Muscle layer of colon (tissue), 2 donors: ENCODE measurements around the gene CES2.
"Not testable (repeated sequence)": the region's sequence is repeated elsewhere in the genome, so short reads cannot be mapped to it uniquely, and the experiment has no call there.

ENCODE experiments used
- H3K27ac ChIP-seq: one replicate; pipeline ENCODE4 v1.7.0; 2013; ENCODE audit warnings: low read depth, mild to moderate bottlenecking, low read length, moderate library complexity
- H3K27me3 ChIP-seq, 2 donors: one replicate each; pipeline ENCODE4 v1.7.0; 2013; ENCODE audit warnings: low read length in 2 of 2, mild to moderate bottlenecking in 2 of 2; ENCODE audit not compliant: insufficient read depth in 2 of 2, control insufficient read depth in 1 of 2
- H3K36me3 ChIP-seq: one replicate; pipeline ENCODE4 v1.7.0; 2013; ENCODE audit warnings: mild to moderate bottlenecking, low read length; ENCODE audit not compliant: insufficient read depth
- H3K4me1 ChIP-seq: one replicate; pipeline ENCODE4 v1.7.0; 2013; ENCODE audit warnings: mild to moderate bottlenecking, low read length; ENCODE audit not compliant: insufficient read depth
- H3K4me3 ChIP-seq, 2 donors: one replicate each; pipeline ENCODE4 v1.7.0; 2013; ENCODE audit warnings: low read length in 2 of 2, low read depth in 1 of 2, mild to moderate bottlenecking in 1 of 2, moderate library complexity in 1 of 2
- H3K9ac ChIP-seq: one replicate; pipeline ENCODE4 v1.7.0; 2013; ENCODE audit warnings: low read length
- H3K9me3 ChIP-seq: one replicate; pipeline ENCODE4 v1.7.0; 2013; ENCODE audit warnings: mild to moderate bottlenecking, low read length
- donor health status: abdominal sarcoma.
- donor health status: Adenocarcinoma of cecum.

CES2 gene

DNA sequence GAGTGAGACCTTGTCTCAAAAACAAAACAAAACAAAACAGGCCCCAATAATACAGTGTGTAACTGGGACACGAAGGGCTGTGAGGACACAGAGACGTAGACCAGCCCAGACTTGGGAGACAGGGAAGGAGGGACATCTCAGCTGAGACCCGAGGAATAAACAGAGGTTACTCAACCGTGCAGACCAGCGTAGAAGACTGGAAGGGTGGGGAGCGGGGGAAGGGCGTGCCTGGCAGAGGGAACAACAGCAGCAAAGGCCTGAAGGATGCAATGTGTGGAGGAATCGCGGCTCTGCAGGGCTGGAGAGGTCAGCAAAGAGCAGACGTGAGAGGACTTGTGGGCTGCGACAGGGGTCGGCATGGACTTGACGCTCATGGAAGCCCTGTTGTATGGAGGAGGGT lies 41.4 kb downstream of the CES2 start:
- Histone ChIP-seq H3K4me3 (no peak overlapping the region), H3K4me1 (no peaks in the 10 kb centered on the region), H3K9ac (no peak overlapping the region), H3K27me3 (no peaks in the 10 kb centered on the region), H3K27ac (no peak overlapping the region), H3K36me3 (no peaks in the 10 kb centered on the region), H3K9me3 (no peaks in the 10 kb centered on the region)

DNA sequence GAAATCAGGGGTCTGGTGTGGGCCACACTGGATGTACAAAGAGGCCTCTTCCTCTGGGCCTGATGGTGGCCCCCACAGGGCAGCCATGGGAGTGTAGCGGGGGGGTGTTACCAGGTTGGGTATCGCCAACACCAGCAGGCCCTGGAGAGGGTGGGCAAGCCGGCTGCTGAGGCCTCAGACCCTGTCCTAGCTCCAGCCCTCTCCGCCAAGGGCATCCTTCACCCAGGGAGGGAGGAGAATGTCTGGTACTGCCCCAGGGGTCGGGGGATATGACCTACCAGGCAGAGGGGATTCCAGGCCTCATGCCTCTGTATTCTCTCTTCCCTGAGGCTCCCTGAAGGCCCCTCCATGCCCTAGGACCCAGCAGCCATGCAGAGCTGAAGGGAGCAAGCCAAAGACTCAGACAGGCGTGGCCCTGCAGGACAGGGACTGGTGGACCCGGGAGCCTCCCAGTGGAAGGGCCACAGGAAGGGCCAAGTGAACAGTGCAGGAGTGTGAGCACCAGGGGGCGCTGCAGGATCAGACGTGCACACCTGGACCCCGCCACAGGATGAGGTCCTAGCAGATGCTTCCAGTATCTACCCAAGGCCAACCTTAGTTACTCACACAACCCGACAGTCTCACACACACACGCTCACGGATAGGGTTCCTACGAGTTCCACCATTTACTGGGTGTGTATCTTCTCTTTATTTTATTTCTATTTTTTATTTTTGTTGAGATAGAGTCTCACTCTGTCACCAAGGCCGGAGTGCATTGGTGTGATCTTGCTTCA lies 42.2 kb downstream of the CES2 start:
- H3K9ac ChIP-seq = no peak overlapping the region
- no peak overlapping the region for H3K27ac ChIP-seq
- H3K4me3 ChIP-seq = no peak overlapping the region
- H3K9me3 ChIP-seq = no peaks in the 10 kb centered on the region
- no peaks in the 10 kb centered on the region for H3K27me3 ChIP-seq
- H3K36me3 ChIP-seq = no peaks in the 10 kb centered on the region
- H3K4me1 ChIP-seq = no peaks in the 10 kb centered on the region

DNA sequence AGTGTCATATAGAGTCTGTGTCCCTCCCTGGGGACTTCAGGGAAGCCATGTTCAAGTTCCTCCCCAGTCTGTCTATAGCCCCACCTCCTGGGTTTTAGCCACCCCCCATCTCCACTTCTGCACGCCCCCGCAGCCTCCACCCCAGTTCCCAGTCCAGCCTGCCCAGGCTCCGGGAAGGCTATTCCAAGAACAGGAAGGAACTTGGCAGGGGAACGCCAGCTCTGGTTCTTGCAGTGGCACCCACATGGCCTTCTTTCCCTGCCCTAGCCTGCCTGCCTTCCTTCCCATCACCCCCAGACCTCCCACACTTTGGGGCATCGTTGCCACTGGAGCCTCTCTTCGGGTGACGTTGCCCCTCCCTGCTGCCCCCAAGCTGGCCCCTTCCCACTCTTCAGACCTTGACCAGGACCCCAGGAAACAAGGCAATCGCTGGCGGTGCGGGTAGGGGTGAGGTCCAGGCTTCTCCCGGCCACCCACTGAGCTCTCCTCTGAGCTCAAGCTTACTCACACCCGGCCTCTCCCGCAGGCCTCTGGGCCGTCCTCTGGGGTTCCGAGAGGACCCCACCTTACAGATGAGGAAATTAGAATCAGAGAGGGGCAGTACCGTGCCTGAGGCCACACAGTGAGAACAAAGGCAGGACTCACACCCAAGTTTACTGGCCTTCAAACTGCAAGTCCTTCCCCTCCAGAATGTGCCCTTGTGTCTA lies 43.8 kb downstream of the CES2 start:
- no peaks in the 10 kb centered on the region for H3K27me3 ChIP-seq
- no peak overlapping the region for H3K9ac ChIP-seq
- no peaks in the 10 kb centered on the region for H3K4me1 ChIP-seq
- H3K4me3 ChIP-seq = no peak overlapping the region
- H3K27ac ChIP-seq = no peak overlapping the region
- no peaks in the 10 kb centered on the region for H3K9me3 ChIP-seq
- no peaks in the 10 kb centered on the region for H3K36me3 ChIP-seq

GRCh38 chr16:66983033-66983432 lies 47.7 kb downstream of the CES2 start:
- Histone ChIP-seq H3K4me1 (no peaks in the 10 kb centered on the region), H3K9ac (no peak overlapping the region), H3K4me3 (no peak overlapping the region), H3K36me3 (no peaks in the 10 kb centered on the region), H3K27ac (no peak overlapping the region), H3K27me3 (no peaks in the 10 kb centered on the region), H3K9me3 (no peaks in the 10 kb centered on the region)

- H3K27me3 ChIP-seq = no peaks in the 10 kb centered on the region
- no peaks in the 10 kb centered on the region for H3K36me3 ChIP-seq
- no peak overlapping the region for H3K27ac ChIP-seq
- no peak overlapping the region for H3K9ac ChIP-seq
- no peaks in the 10 kb centered on the region for H3K4me1 ChIP-seq
- H3K9me3 ChIP-seq = no peaks in the 10 kb centered on the region
- H3K4me3 ChIP-seq = no peak overlapping the region
These were observed 49.6 kb downstream of the CES2 start for GRCh38 chr16:66984892-66985311.

GRCh38 chr16:66986559-66986958 lies 51.2 kb downstream of the CES2 start:
- Histone ChIP-seq H3K9ac (no peak overlapping the region), H3K4me1 (no peaks in the 10 kb centered on the region), H3K36me3 (no peaks in the 10 kb centered on the region), H3K27ac (no peak overlapping the region), H3K27me3 (no peaks in the 10 kb centered on the region), H3K4me3 (no peak overlapping the region), H3K9me3 (no peaks in the 10 kb centered on the region)

DNA sequence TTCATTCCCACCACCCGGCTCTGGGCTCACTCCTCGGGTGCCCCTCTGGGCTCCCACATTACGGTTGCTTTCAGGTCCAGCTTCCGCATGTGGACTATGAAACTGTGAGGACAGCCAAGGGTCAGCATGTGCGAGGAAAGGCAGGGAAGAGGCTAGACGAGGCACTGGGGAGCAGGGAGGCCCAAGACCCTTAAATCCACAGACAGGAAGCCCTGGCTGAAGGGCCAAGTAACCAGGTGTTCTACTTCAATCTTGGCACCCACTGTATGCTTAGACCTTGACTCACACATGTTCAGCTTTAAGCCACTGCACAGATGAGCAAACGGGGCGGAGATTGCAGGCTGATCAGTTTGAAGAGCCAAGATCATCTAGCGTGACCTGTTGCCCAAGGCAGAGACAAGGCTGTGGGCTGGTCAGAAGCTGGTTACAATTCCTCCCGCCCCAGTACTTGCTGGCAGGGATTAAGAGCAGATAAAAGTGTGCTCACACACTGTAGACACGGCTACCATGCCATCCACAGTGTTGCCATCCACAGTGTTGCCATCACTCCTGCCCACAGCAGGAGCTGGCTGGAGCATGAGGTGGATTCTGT lies 53.0 kb downstream of the CES2 start, which contains the start of gene CES4A:
CES4A (plus strand) TSS at position 393 of the 592 bp plus-strand sequence; CDS start at position 577, 184 bp downstream.
- no peaks in the 10 kb centered on the region for H3K9me3 ChIP-seq
- no peaks in the 10 kb centered on the region for H3K36me3 ChIP-seq
- H3K4me3 ChIP-seq = no peak within 1 kb of the TSS
- no peak within 1 kb of the TSS for H3K9ac ChIP-seq
- H3K27ac ChIP-seq = no peak within 1 kb of the TSS
- H3K4me1 ChIP-seq = no peaks in the 10 kb centered on the region
- H3K27me3 ChIP-seq = no peaks in the 10 kb centered on the region

DNA sequence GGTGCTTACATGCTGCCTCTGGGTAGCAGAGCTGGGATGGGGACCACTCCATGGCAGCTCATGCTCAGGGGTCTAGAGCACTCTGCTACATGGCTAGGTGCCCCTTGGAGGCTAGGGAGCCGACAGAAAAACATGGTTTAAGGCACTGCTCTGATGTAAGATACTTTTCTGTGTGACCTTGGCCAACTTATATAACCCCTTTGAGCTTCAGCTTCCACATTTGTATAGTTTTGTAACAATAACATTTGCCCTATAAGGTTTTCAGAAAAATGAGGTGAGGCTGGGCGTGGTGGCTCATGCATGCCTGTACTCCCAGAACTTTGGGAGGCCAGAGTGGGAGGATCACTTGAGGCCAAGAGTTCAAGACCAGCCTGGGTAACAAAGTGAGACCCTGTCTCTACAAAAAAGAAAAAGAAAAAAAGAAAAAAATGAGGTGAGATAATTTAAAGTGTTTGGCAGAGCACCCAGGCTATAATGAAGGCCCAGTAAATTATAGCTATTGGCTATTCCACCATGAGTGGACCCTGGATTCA lies 56.3 kb downstream of the CES2 start:
- Histone ChIP-seq H3K9ac (no peak overlapping the region), H3K36me3 (no peaks in the 10 kb centered on the region), H3K27me3 (no peaks in the 10 kb centered on the region), H3K27ac (no peak overlapping the region), H3K4me3 (no peak overlapping the region), H3K9me3 (no peaks in the 10 kb centered on the region), H3K4me1 (no peaks in the 10 kb centered on the region)

GRCh38 chr16:66993558-66993957 lies 58.2 kb downstream of the CES2 start:
- not testable (repeated sequence) for H3K4me3 ChIP-seq, H3K27me3 ChIP-seq, H3K9ac ChIP-seq, H3K27ac ChIP-seq, H3K4me1 ChIP-seq, H3K9me3 ChIP-seq, H3K36me3 ChIP-seq
